GM23338 (cell line): ENCODE data around the gene WDR45B. TPM values are rescaled to one million over a fixed set of nuclear protein-coding genes. Genes with fewer than 3 reads are reported as not detected.

Experiments used
- ATAC-seq: fragments of 200-7000 bp; cut with Tn5 transposase; 3 replicates; pipeline ENCODE4 v1.9.1; 2020
- DNase-seq: peaks from one replicate; pipeline ENCODE4 v3.0.0-alpha.2; 2015; ENCODE audit warnings: low spot score
- H2AFZ ChIP-seq: fragments of 200-600 bp; sonication (generic); 2 replicates; pipeline ENCODE4 v1.8.0; 2016; ENCODE audit warnings: antibody characterized with exemption, mild to moderate bottlenecking, moderate library complexity
- H3F3A ChIP-seq: fragments of 200-600 bp; sonication (generic); replicated peaks from 2 replicates; pipeline ENCODE4 v1.8.0; 2017; ENCODE audit warnings: antibody characterized with exemption, mixed run types, low read depth
- H3K27ac ChIP-seq: fragments of 200-600 bp; sonication (generic); 2 replicates; pipeline ENCODE4 v1.6.1; 2016; ENCODE audit warnings: low read depth
- H3K27me3 ChIP-seq: fragments of 200-600 bp; sonication (generic); 2 replicates; pipeline ENCODE4 v1.8.0; 2016; ENCODE audit warnings: mild to moderate bottlenecking, mixed run types, moderate library complexity; ENCODE audit not compliant: insufficient read depth
- H3K36me3 ChIP-seq: fragments of 200-600 bp; sonication (generic); 2 replicates; pipeline ENCODE4 v1.8.0; 2016; ENCODE audit warnings: mild to moderate bottlenecking; ENCODE audit not compliant: insufficient read depth
- H3K4me1 ChIP-seq: fragments of 200-600 bp; sonication (generic); 2 replicates; pipeline ENCODE4 v1.8.0; 2016; ENCODE audit warnings: mild to moderate bottlenecking, moderate library complexity; ENCODE audit not compliant: insufficient read depth
- H3K4me2 ChIP-seq: fragments of 200-600 bp; sonication (generic); 2 replicates; pipeline ENCODE4 v1.7.1; 2017; ENCODE audit warnings: mixed run types
- H3K4me3 ChIP-seq: fragments of 200-600 bp; sonication (generic); 2 replicates; pipeline ENCODE4 v1.6.1; 2016; ENCODE audit warnings: mixed run types
- H3K79me2 ChIP-seq: fragments of 200-600 bp; sonication (generic); replicated peaks from 2 replicates; pipeline ENCODE4 v1.8.0; 2017; ENCODE audit warnings: mild to moderate bottlenecking; ENCODE audit not compliant: insufficient read depth
- H3K9me2 ChIP-seq: fragments of 200-600 bp; sonication (generic); 2 replicates; pipeline ENCODE4 v1.8.0; 2017; ENCODE audit not compliant: insufficient read depth
- H4K20me1 ChIP-seq: fragments of 200-600 bp; sonication (generic); replicated peaks from 2 replicates; pipeline ENCODE4 v1.8.0; 2017; ENCODE audit warnings: mild to moderate bottlenecking; ENCODE audit not compliant: insufficient read depth
- H3K27ac Mint-ChIP-seq: 2 replicates; pipeline ENCODE4 v1.8.0; 2020; ENCODE audit warnings: inconsistent platforms, mild to moderate bottlenecking, moderate library complexity, mixed read lengths
- H3K27me3 Mint-ChIP-seq: 3 replicates; pipeline ENCODE4 v1.8.0; 2022; ENCODE audit warnings: low read depth, mild to moderate bottlenecking, moderate library complexity, mixed read lengths, inconsistent platforms; ENCODE audit not compliant: insufficient read depth, poor library complexity
- H3K36me3 Mint-ChIP-seq: 3 replicates; pipeline ENCODE4 v1.8.0; 2021; ENCODE audit warnings: low read depth, mild to moderate bottlenecking, inconsistent platforms, moderate library complexity, mixed read lengths
- H3K4me1 Mint-ChIP-seq: 3 replicates; pipeline ENCODE4 v1.8.0; 2020; ENCODE audit warnings: mild to moderate bottlenecking, inconsistent platforms, mixed read lengths
- H3K4me3 Mint-ChIP-seq: 3 replicates; pipeline ENCODE4 v1.8.0; 2021; ENCODE audit warnings: moderate library complexity, mild to moderate bottlenecking, inconsistent platforms, mixed read lengths
- H3K9me3 Mint-ChIP-seq: 3 replicates; pipeline ENCODE4 v1.8.0; 2020; ENCODE audit warnings: moderate library complexity, mild to moderate bottlenecking, inconsistent platforms, mixed read lengths
- CREB1 ChIP-seq: fragments of 250-450 bp; sonication (Bioruptor Pico); IDR thresholded peaks from 2 replicates; pipeline ENCODE4 v1.5.0; 2020; ENCODE audit warnings: low read depth, mild to moderate bottlenecking, moderate library complexity
- CTCF ChIP-seq, 2 experiments: fragments of 200-600 bp in 1 of 2; sonication (generic) in 1 of 2; conservative IDR thresholded peaks; 2 replicates each; pipeline versions ENCODE4 v1.5.1 to v1.6.1; 2016 to 2017; ENCODE audit warnings: antibody characterized with exemption in 2 of 2, low read depth in 2 of 2, mild to moderate bottlenecking in 2 of 2, moderate library complexity in 1 of 2
- ETS1 ChIP-seq: IDR thresholded peaks from 2 replicates; pipeline ENCODE4 v1.6.1; 2016; ENCODE audit warnings: antibody characterized with exemption
- POLR2AphosphoS5 ChIP-seq: IDR thresholded peaks from 2 replicates; pipeline ENCODE4 v1.6.1; 2016; ENCODE audit warnings: antibody characterized with exemption, low read depth
- ZNF114 ChIP-seq: fragments of 250-450 bp; sonication (Bioruptor Pico); IDR thresholded peaks from 2 replicates; pipeline ENCODE4 v1.5.0; 2020; ENCODE audit warnings: mild to moderate bottlenecking, moderate library complexity
- polyA plus RNA-seq: library from polyadenylated mRNA; unstranded; fragments of >200 nt; fragmentation: Nextera tagmentation; extraction: Ambion mirVana; gene quantifications from 2 replicates; pipeline ENCODE4 v1.2.1, GENCODE V29; 2016
- total RNA-seq: library from RNA; depleted of rRNA; stranded (reverse); fragments of >200 nt; shearing (Covaris generic); gene quantifications from 2 replicates; pipeline ENCODE4 v1.2.3, GENCODE V29; 2014

Gene WDR45B
- total and polyA plus RNA-seq, 2 experiments from 2014 or later = 69.4 to 96.4 TPM

- Mint-ChIP-seq H3K4me3 (no peak overlapping the region), H3K4me1 (peaks cover 4% of the 10 kb centered on the region; the same call in 2 of the 3 replicates), H3K36me3 (no peaks in the 10 kb centered on the region; the same call in 2 of the 3 replicates), H3K27ac (no peak overlapping the region), H3K9me3 (no peaks in the 10 kb centered on the region), H3K27me3 (peaks cover 8% of the 10 kb centered on the region)
- Histone ChIP-seq H3K36me3 (no peaks in the 10 kb centered on the region), H3K4me2 (no peak overlapping the region), H3K4me3 (no peak overlapping the region), H3K9me2 (no peaks in the 10 kb centered on the region), H3K27me3 (no peaks in the 10 kb centered on the region), H3K4me1 (no peaks in the 10 kb centered on the region), H3F3A (0 out of 2 replicates have a peak, but pooled peaks cover 2% of the 10 kb centered on the region), H4K20me1 (no peaks in the 10 kb centered on the region), H2AFZ (no peak overlapping the region), H3K27ac (no peak overlapping the region), H3K79me2 (no peaks in the 10 kb centered on the region)
- TF ChIP-seq ZNF114 (CRISPR knock-in tag) (no peak), ETS1 (no peak)
- DNase-seq = no peak
- ATAC-seq = no peak
These were observed 22.6 kb upstream of the WDR45B start for GRCh38 chr17:82670661-82671450.

GRCh38 chr17:82668631-82669099, 20.4 kb upstream of the WDR45B start:
- Mint-ChIP-seq H3K36me3 (no peaks in the 10 kb centered on the region; the same call in 2 of the 3 replicates), H3K27ac (no peak overlapping the region), H3K4me3 (peak overlapping the region; percentile 61)

More at GRCh38 chr17:82668631-82669099, 20.4 kb upstream of the WDR45B start:
- DNase-seq (peak; percentile 92), ATAC-seq (peak; percentile 98)
- no peak overlapping the region for H3K4me3 ChIP-seq
- no peaks in the 10 kb centered on the region for H4K20me1 ChIP-seq
- H3K27me3 ChIP-seq = no peaks in the 10 kb centered on the region
- no peak overlapping the region for H3K27ac ChIP-seq
- no peak overlapping the region for H3K4me2 ChIP-seq
- H3K27me3 Mint-ChIP-seq = peaks cover 9% of the 10 kb centered on the region
- H3F3A ChIP-seq = 0 out of 2 replicates have a peak, but pooled peaks cover 2% of the 10 kb centered on the region
- no peaks in the 10 kb centered on the region for H3K9me2 ChIP-seq
- no peak for TF ChIP-seq CREB1 (CRISPR knock-in tag)
- TF ChIP-seq CTCF (conservative IDR thresholded peaks at IDR 0.05; ENCODE audit: low read depth in 2 of 2) = peak; percentile 64 to 86
- no peak for TF ChIP-seq POLR2AphosphoS5
- H3K9me3 Mint-ChIP-seq = no peaks in the 10 kb centered on the region
- H3K79me2 ChIP-seq = no peaks in the 10 kb centered on the region
- H3K4me1 ChIP-seq = no peaks in the 10 kb centered on the region
- peaks cover 4% of the 10 kb centered on the region; the same call in 2 of the 3 replicates for H3K4me1 Mint-ChIP-seq
- no peaks in the 10 kb centered on the region for H3K36me3 ChIP-seq
- peak overlapping the region; percentile 96 for H2AFZ ChIP-seq
